A549 treated with ZK216348 at 1 μM for 4 hours (cell line): ENCODE results near the gene OLFML2A. TPM values are rescaled to one million over a fixed set of nuclear protein-coding genes. Genes with fewer than 3 reads are reported as not detected.

ENCODE experiments used
- total RNA-seq: library from RNA; stranded (reverse); fragments of 200-300 nt; extraction: Qiagen RNA extraction; gene quantifications from 5 replicates; pipeline ENCODE4 v1.2.3, GENCODE V29; 2022; ENCODE audit warnings: low read depth

The OLFML2A gene
- 16.5 to 31.7 TPM (median 24.6 TPM) in 5 replicates for total RNA-seq

DNA sequence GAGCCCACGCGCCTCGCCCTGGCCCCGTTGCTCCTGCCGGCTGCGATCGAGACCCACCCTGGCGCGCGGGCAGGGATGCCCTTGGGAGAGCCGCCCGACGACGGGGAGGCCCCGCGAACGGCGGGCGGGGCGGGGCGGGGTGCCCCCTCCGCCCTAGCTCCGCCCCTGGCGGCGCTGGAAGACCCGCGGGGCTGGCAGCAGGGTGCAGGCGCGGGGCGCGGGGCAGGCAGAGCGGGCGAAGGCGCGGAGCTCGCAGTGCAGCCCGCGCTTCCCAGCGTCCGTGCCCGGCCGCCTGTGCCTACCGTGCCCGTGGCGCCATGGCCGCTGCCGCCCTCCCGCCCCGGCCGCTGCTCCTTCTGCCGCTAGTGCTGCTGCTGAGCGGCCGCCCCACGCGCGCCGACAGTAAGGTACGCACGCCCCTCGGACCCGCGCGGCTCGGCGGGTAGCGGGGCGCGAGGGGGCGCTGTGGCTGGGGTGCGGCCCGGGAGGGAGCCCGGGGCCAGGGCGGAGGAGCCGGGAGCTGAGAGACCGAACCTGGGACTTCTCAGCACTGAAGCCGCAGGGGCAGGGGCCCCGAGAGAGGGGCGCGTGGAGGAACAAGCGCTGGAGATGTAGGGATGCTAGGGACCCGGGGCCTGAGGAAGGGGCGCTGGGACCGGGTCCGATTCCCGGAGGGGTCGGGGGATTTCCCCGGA lies at the start of gene OLFML2A:
OLFML2A (plus strand) TSS at position 180 of the 695 bp plus-strand sequence; CDS start at position 318, 138 bp downstream.

DNA sequence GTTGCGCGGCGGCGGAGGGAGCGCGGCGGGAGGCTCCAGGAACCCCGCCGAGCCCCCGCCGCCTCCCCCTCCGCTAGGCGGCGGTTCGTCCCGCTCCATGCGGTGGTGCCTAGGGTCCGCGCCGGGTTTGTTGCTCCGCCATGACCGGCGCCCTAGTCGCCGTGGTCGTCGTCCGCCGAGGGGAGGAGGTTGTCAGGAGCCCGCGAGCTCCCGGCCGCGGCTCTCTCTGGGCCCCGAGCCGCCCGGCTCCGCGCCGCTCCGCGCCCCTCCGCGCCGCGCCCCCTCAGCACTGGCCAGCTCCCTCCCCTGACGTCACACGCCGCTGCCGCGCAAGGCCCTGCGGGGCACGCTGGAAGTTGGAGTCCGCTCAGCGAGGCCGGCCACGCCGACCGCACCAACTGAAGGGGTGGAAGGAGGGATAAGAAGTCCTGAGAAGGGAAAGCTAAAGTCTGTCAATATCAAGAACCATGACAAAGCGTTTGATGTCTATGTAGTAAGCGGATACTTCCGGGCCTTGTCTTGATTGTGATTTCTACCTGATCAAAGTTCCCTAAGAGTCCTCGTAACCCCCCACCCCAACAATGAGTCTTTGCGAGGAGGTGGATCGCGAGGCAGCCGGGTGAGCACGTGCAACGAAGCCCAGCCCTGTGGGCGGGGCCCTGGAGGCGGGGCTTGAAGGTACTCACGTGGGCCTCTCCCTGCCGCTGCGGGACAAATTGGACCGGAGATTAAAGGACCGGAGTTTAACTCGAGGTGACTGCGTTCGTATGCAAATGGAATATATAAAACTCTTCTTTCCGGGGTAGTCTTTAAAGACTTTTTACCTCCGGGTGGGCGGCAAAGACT lies 5.7 kb upstream of the OLFML2A start, which contains the start of gene NR6A1:
NR6A1 (minus strand) TSS at position 291 of the 846 bp plus-strand sequence.

DNA sequence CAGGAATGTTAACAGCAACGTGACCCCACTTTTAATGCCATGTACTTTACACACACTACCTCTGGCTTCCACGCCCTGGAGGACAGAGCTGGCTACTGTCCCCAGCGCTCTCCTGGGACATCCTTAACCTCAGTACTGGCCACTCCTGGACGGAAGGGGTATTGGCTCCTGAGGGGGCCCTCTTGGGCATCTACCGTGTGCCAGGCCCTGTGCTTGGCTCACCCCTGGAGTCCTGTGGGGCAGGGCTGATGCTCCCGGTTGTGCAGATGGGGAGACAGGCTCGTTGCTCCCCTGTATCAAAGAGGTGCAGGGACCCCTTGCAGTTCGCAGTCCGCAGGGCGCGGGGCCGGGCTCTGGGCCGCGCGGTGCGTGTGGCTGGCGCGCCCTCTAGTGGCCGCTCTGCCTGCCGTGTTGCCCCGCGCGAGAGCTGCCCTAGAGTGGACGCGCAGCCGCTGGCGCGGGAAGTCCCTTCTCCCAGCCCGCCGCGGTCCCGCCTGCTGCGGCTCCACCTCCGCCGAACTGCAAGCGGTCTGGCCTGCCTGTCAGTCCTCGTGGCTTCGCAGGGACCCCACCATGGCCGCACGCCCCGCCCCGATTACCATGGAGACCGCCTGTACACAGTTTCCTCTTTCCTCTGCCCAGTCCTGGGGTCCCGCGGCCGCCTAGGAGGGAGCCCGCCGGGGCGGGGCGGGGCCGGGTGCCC lies 76.0 kb downstream of the OLFML2A start, which contains the start of gene WDR38:
WDR38 (plus strand) TSS at position 632 of the 703 bp plus-strand sequence. CDS start 72 bp downstream, outside the sequence.

DNA sequence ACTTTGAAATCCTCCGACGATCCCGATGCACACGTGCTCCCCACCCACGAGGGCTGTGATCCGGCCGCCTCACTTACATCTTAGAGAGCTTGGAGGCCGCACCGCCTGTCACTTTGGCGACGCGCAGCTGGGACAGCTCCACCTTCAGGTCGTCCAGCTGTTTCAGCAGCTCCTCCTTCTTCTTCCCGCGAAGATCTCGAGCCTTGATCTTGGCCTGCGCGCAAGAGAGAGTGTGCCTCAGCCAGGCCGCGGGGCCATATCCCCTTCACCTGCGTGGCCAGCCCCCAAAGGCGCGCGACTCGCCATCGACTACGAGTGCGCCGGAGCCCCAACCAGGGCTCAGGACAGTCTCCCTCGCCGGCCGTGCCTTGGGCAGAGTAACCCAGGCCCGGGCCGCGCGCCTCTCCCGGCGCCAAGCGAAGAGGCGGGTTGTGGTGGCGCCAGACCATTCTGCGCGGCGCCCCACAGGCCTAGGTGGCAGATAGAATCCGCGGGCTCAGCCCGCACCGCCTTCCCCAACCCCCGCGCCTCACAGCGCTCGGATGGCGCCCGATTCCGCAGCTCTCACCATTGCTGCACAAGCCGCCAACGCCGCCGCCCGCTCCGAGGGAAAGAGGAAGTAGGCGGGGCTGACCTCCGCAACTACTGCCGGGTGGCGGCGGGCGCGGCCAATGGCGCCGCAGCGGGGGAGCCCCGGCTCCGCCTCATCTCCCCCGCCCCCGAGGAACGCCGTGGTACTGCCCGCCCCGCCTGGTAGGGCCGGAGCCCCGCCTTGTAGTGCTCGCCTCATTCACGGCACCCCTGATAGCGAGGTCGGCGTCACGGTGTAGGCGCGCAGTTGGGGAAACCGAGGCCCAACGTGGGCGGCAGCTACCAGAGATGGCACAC lies 84.7 kb downstream of the OLFML2A start, which contains the start of the genes ARPC5L and RPL35:
ARPC5L (plus strand) TSS at position 789 of the 888 bp plus-strand sequence. CDS start 7,161 bp downstream, outside the sequence.
RPL35 (minus strand) TSS at position 616 of the 888 bp plus-strand sequence; CDS start at position 571, 45 bp downstream.

Other genes with a start within 250 kb of the OLFML2A start
- gene NR6A1, start 5.8 kb upstream of the OLFML2A start, total RNA-seq = 1.5 to 2.1 TPM (median 2.0 TPM) in 5 replicates
- gene WDR38, start 76.3 kb downstream of the OLFML2A start, total RNA-seq = 0.13 to 0.19 TPM (median 0.19 TPM) in 3 of 5 replicates, not detected in the others
- 2,441 to 3,262 TPM (median 2,630 TPM) in 5 replicates for gene RPL35, start 84.8 kb downstream of the OLFML2A start, total RNA-seq
- 59.5 to 84.2 TPM (median 74.0 TPM) in 5 replicates for gene ARPC5L, start 85.0 kb downstream of the OLFML2A start, total RNA-seq
- gene GOLGA1, start 163.9 kb downstream of the OLFML2A start, total RNA-seq = 9.7 to 11.8 TPM (median 11.4 TPM) in 5 replicates